Liver (tissue), 3 donors: ENCODE measurements around the gene GRIN2A.

ENCODE experiments used
- CTCF ChIP-seq: fragments of 150-350 bp; IDR thresholded peaks from 2 replicates; pipeline ENCODE4 v1.5.1; 2017; ENCODE audit warnings: improper control_type of control experiment, low read depth, low read length; ENCODE audit not compliant: missing input control
- EGR1 ChIP-seq, 2 donors: IDR thresholded peaks; 2 replicates each; pipeline ENCODE4 v1.6.1; 2016 to 2018; ENCODE audit warnings: antibody characterized with exemption in 2 of 2, low read depth in 2 of 2
- MAX ChIP-seq: IDR thresholded peaks from 2 replicates; pipeline ENCODE4 v1.6.1; 2016; ENCODE audit warnings: antibody characterized with exemption
- SP1 ChIP-seq: IDR thresholded peaks from 2 replicates; pipeline ENCODE4 v1.6.1; 2018; ENCODE audit warnings: antibody characterized with exemption, mild to moderate bottlenecking
- TAF1 ChIP-seq: conservative IDR thresholded peaks from 2 replicates; pipeline ENCODE4 v1.6.1; 2016; ENCODE audit warnings: antibody characterized with exemption, mild to moderate bottlenecking
- donor health status: healthy.
- donor health status: healthy.

- TF ChIP-seq MAX, result no peak
- TF ChIP-seq CTCF, result no peak
- no peak for TF ChIP-seq TAF1
- no peak for TF ChIP-seq EGR1 (IDR thresholded peaks at IDR 0.05; ENCODE audit: low read depth in 2 of 2)
- TF ChIP-seq SP1, result no peak
Observed at GRCh38 chr16:10120953-10121352, 61.3 kb downstream of the GRIN2A start.
